Transverse colon (tissue), 3 donors: ENCODE results near the gene SEC22A.

ENCODE experiments used
- CTCF ChIP-seq, 5 experiments: fragments of 200-600 bp in 3 of 5; fragments of 450-650 bp in 2 of 5; sonication (generic) in 3 of 5; IDR thresholded peaks; 1 replicate in 2 of 5; 2 replicates in 3 of 5; pipeline ENCODE4 v1.5.1; 2016 to 2017; ENCODE audit warnings: antibody characterized with exemption in 5 of 5, inconsistent platforms in 3 of 5, mild to moderate bottlenecking in 2 of 5, moderate library complexity in 1 of 5
- EP300 ChIP-seq: sonication (generic); formaldehyde crosslinking; IDR thresholded peaks from one replicate; pipeline ENCODE4 v1.6.1; 2017; ENCODE audit warnings: antibody characterized with exemption, low read depth

GRCh38 chr3:123313889-123314288 lies 112.1 kb downstream of the SEC22A start:
- no peak for TF ChIP-seq CTCF (IDR thresholded peaks at IDR 0.05)
- TF ChIP-seq EP300 = no peak
